OCI-M2 (cell line): Measurements from ENCODE around the gene ITSN1.
"Not testable (repeated sequence)": the region's sequence is repeated elsewhere in the genome, so short reads cannot be mapped to it uniquely, and the experiment has no call there.

ENCODE experiments used
- DNase-seq: peaks from one replicate; lab custom pipeline; 2025; ENCODE audit not compliant: unreplicated experiment; lab: John Stamatoyannopoulos, UW

Gene ITSN1

GRCh38 chr21:33915368-33916199 lies 273.3 kb downstream of the ITSN1 start, which contains the start of gene ATP5PO:
TSS of gene ATP5PO (minus strand) at chr21:33915804. CDS start at chr21:33915763, 41 bp downstream.
- peak; percentile 95 for DNase-seq

- no peak for DNase-seq
These were observed 273.9 kb downstream of the ITSN1 start for GRCh38 chr21:33916200-33916567.

DNA sequence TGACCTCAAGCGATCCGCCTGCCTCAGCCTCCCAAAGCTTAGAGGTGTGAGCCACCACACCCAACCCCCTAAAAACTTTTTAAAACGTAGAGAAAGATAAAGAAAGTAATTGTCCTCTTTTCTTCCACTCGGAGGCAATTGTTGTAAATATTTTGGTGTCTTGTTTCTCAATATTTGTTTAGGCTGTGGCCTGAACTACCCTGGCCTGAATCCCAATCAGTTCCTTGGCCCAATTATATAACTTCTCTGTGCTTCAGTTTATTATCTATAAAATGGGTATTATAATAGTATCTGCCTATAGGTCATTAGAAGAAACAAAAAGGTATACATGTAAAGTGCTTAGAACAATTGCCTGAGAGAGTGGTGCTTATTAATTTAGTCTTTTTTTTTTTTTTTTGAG lies 275.1 kb downstream of the ITSN1 start:
- no peak for DNase-seq

- DNase-seq = peak; percentile 55
These were observed 281.9 kb downstream of the ITSN1 start for GRCh38 chr21:33924079-33924765.

DNA sequence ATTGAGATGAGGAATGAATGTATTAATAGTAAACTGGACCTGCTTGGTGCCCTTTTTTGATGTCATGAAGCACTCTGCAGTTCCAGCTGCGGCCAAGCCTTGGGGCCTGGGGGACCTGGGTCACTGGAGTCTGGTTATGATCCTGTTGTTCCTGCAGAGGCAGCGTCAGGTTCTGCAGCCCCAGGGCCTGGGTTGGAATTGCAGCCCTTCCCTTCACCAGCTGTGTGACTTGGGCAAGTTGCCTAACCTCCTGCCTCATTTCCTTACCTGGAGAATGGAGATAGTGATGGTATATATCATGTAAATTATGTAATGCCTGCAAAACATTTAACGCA lies 282.4 kb downstream of the ITSN1 start:
- no peak for DNase-seq

DNA sequence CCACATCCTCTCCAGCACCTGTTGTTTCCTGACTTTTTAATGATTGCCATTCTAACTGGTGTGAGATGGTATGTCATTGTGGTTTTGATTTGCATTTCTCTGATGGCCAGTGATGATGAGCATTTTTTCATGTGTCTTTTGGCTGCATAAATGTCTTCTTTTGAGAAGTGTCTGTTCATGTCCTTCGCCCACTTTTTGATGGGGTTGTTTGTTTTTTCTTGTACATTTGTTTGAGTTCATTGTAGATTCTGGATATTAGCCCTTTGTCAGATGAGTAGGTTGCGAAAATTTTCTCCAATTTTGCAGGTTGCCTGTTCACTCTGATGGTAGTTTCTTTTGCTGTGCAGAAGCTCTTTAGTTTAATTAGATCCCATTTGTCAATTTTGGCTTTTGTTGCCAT lies 283.9 kb downstream of the ITSN1 start:
- DNase-seq = not testable (repeated sequence)

GRCh38 chr21:33931052-33931798 lies 288.9 kb downstream of the ITSN1 start:
- not testable (repeated sequence) for DNase-seq

- no peak for DNase-seq
These were observed 289.6 kb downstream of the ITSN1 start for GRCh38 chr21:33931799-33932390.

DNA sequence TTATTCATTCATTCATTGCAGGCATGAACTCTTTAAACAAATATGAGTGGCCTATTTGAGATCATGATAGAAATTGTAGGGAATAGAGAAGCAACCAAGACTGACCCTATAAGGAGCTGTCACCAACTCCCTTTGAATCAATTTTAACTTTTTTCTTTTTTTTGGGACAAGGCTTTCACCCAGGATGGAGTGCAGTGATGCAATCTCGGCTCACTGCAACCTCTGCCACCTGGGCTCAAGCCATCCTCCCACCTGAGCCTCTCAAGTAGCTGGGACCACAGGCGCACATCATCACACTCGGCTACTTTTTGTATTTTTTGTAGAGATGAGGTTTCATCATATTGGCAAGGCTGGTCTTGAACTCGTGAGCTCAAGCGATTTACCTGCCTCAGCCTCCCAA lies 290.4 kb downstream of the ITSN1 start:
- no peak for DNase-seq

DNA sequence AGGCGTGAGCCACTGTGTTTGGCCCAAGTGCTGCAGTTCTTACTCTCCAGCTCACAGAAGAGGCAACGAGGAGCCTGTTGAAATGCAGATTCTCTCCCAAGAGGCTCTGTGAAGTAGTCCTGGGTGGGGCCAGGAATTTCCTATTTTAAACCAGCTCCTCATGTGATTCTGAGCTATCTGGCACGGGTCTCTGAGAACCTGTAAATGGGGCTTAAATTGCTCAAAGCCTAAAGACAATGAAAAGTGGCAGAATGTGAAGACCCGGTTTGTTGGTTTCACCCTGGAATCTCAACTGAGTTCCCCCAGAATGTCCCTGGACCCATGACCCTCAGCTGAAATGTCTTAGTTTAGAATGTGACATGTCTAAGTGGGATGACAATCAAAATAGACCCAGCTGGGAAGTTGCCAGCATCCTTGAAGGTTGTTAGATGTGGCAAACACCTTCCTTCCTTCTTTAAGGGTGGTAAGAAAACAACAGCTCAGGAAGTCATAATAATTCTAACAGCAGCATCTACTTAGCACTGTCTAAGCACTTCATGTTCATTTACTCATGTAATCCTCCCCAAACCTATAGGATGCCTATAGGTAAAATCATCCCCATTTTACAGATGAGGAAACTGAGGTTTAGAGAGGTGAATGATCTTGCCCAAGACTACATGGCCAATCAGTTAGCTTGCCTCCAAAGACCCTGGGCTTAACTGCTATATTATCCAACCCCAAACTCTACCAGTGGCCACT lies 294.2 kb downstream of the ITSN1 start:
- no peak for DNase-seq

DNA sequence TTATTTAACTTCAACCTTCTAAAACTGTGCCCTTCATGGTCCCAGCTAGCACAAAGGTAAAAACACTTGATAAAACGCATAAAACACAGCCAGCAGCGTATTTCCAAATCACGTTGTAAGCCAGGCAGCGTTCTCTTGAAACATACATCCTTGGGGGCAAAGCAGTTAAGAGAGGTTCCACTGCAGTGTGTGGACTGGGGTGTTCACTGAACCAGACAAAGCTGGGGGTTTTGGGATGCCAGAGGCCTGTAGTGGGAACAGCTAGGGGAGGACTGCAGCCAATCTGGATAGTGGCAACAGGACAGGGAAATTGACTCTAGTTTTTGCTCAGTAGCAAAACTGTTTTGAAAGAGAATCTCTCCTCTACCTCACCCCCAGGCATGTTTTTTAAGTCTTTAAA lies 294.8 kb downstream of the ITSN1 start:
- DNase-seq = no peak

GRCh38 chr21:33937931-33938339 lies 295.6 kb downstream of the ITSN1 start:
- no peak for DNase-seq

DNA sequence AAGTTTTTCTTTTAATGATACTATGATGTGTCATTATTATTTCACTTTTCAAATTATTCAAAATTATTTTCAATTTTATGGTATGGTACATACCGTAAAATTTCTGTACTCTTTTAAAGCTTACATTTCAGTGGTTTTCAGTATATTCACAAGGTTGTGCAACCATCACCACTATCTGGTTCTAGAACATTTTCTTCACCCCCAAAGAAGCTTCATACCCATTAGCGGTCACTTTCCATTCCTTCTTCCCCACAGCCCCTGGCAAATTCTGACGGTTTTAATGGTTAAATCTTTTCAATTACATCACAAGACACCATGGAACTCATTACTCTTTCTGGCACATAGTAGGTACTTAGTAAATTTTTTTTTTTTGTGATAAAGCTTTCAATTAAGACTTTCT lies 296.1 kb downstream of the ITSN1 start:
- no peak for DNase-seq

GRCh38 chr21:33939226-33939625 lies 296.9 kb downstream of the ITSN1 start:
- no peak for DNase-seq

- DNase-seq = no peak
These were observed 298.0 kb downstream of the ITSN1 start for GRCh38 chr21:33940164-33940880.

DNA sequence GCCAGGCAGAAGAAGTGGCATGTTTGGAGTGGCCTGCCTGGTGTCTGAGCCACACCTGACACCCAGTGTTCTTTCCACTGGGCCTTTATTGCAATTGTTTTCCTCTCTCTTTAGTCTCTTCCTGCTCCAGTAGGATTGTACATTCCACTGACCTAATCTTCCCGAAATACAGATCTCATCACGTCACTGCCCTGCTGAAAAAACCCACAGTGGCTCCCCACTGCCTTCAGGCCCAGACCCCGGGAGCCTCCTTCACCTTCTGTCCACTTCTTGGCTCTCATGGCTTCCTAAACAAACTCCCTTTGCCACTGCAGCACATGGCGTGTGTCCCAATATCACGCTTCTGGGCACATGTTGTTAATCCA lies 298.6 kb downstream of the ITSN1 start:
- no peak for DNase-seq

DNA sequence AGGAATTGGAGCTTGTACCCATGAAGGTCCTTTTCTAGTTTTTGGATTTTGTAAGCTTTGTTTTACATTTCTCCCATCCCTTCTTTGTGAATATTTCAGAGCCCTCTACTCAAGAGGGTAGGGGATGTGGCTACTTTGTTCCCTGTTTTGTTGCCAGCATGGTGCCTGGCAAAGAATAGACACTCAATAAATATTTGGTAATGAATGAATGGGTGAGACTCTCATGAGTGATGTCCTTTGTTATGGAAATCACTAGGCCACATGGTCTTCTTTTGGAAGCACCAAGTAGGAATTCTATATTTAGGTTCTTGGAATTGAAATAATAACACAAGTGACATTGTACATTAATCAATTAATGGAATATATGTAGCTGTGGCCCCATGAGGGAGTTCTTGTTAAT lies 300.1 kb downstream of the ITSN1 start:
- no peak for DNase-seq

- DNase-seq = no peak
These were observed 301.0 kb downstream of the ITSN1 start for GRCh38 chr21:33943293-33943692.

GRCh38 chr21:33944185-33944763 lies 302.0 kb downstream of the ITSN1 start:
- DNase-seq = no peak
